ENCODE measurements around the gene C1orf35. TPM values are rescaled to one million over a fixed set of nuclear protein-coding genes. Genes with fewer than 3 reads are reported as not detected.
A peak's percentile ranks its signal among the peaks of the same experiment; 100 is the strongest.

C1orf35 gene
- total and polyA plus RNA-seq, 2 experiments from 2014 or later: 14.0 to 67.6 TPM

- Histone ChIP-seq H4K20me1 (replicated peaks; ENCODE audit: insufficient read depth) (peaks cover 8% of the 10 kb centered on the region; the same call in 1 of the 2 replicates), H3K36me3 (ENCODE audit: insufficient read depth) (no peaks in the 10 kb centered on the region), H3K27ac (ENCODE audit: low read depth) (no peak overlapping the region), H3F3A (replicated peaks; ENCODE audit: low read depth) (no peaks in the 10 kb centered on the region), H3K4me1 (ENCODE audit: insufficient read depth) (peaks cover 14% of the 10 kb centered on the region), H3K27me3 (ENCODE audit: insufficient read depth) (peaks cover 78% of the 10 kb centered on the region), H2AFZ (no peak overlapping the region), H3K4me3 (no peak overlapping the region), H3K79me2 (replicated peaks; ENCODE audit: insufficient read depth) (peaks cover 12% of the 10 kb centered on the region), H3K9me2 (ENCODE audit: insufficient read depth) (no peaks in the 10 kb centered on the region), H3K4me2 (0 out of 2 replicates have a peak overlapping the region, but pooled peaks have one; percentile 26)
- H3K27ac Mint-ChIP-seq: no peak overlapping the region
- no peak for TF ChIP-seq NANOG (IDR thresholded peaks at IDR 0.05; ENCODE audit: borderline replicate concordance)
- no peak for TF ChIP-seq REST (IDR thresholded peaks at IDR 0.05; ENCODE audit: unreplicated experiment)
- TF ChIP-seq CREB1 (CRISPR knock-in tag; IDR thresholded peaks at IDR 0.05; ENCODE audit: low read depth): no peak
- TF ChIP-seq JUNB (IDR thresholded peaks at IDR 0.05; ENCODE audit: unreplicated experiment): no peak
- TF ChIP-seq ZNF114 (CRISPR knock-in tag; IDR thresholded peaks at IDR 0.05): no peak
- TF ChIP-seq CTCF (conservative IDR thresholded peaks at IDR 0.05; ENCODE audit: low read depth in 2 of 2): no peak
- TF ChIP-seq, protein P1, sequence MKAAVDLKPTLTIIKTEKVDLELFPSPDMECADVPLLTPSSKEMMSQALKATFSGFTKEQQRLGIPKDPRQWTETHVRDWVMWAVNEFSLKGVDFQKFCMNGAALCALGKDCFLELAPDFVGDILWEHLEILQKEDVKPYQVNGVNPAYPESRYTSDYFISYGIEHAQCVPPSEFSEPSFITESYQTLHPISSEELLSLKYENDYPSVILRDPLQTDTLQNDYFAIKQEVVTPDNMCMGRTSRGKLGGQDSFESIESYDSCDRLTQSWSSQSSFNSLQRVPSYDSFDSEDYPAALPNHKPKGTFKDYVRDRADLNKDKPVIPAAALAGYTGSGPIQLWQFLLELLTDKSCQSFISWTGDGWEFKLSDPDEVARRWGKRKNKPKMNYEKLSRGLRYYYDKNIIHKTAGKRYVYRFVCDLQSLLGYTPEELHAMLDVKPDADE (IDR thresholded peaks at IDR 0.05): no peak
- TF ChIP-seq ZNF331 (CRISPR knock-in tag; IDR thresholded peaks at IDR 0.05; ENCODE audit: low read depth): no peak
- TF ChIP-seq POLR2AphosphoS5 (IDR thresholded peaks at IDR 0.05; ENCODE audit: low read depth): no peak
- no peak for TF ChIP-seq EZH2 (IDR thresholded peaks at IDR 0.05; ENCODE audit: low read depth, unreplicated experiment)
- no peak for TF ChIP-seq EZH2phosphoT487 (IDR thresholded peaks at IDR 0.05; ENCODE audit: unreplicated experiment)
- no peak for DNase-seq (ENCODE audit: low spot score)
- H3K4me3 Mint-ChIP-seq: no peak overlapping the region; the same call in 2 of the 3 replicates
- peaks cover 57% of the 10 kb centered on the region for H3K27me3 Mint-ChIP-seq (ENCODE audit: insufficient read depth, low read depth, poor library complexity)
- H3K9me3 Mint-ChIP-seq: no peaks in the 10 kb centered on the region
- peaks cover 9% of the 10 kb centered on the region; the same call in 1 of the 3 replicates for H3K36me3 Mint-ChIP-seq (ENCODE audit: low read depth)
- ATAC-seq: no peak
- H3K4me1 Mint-ChIP-seq: peaks cover 14% of the 10 kb centered on the region
Measured at GRCh38 chr1:228079013-228079412, 24.1 kb downstream of the C1orf35 start.
